HL-60 (cell line): Measurements from ENCODE around the gene PDE3A.

Experiments used
- DNase-seq, 2 experiments: peaks; one replicate each; pipeline ENCODE4 v3.0.0-alpha.2; 2010 to 2020; ENCODE audit warnings: low read depth in 1 of 2, low spot score in 1 of 2
- H3K27ac ChIP-seq: fragments of 250-450 bp; sonication (Bioruptor Pico); replicated peaks from 2 replicates; pipeline ENCODE4 v1.5.1; 2020; ENCODE audit warnings: mild to moderate bottlenecking, moderate library complexity
- H3K27me3 ChIP-seq: fragments of 250-450 bp; sonication (Bioruptor Pico); 2 replicates; pipeline ENCODE4 v1.5.1; 2021; ENCODE audit warnings: mild to moderate bottlenecking, moderate library complexity; ENCODE audit not compliant: insufficient read depth, poor library complexity, severe bottlenecking
- H3K4me3 ChIP-seq: replicated peaks from 2 replicates; pipeline ENCODE4 v1.5.1; 2011; ENCODE audit warnings: mild to moderate bottlenecking, control low read depth, low read length; ENCODE audit not compliant: insufficient read depth
- GABPA ChIP-seq: IDR thresholded peaks from 2 replicates; pipeline ENCODE4 v1.6.1; 2012; ENCODE audit warnings: low read depth
- POLR2AphosphoS5 ChIP-seq: IDR thresholded peaks from 2 replicates; pipeline ENCODE4 v1.6.1; 2012; ENCODE audit warnings: low read depth
- REST ChIP-seq: IDR thresholded peaks from 2 replicates; pipeline ENCODE4 v1.6.1; 2012; ENCODE audit warnings: low read depth; ENCODE audit not compliant: insufficient replicate concordance
- SPI1 ChIP-seq: IDR thresholded peaks from 2 replicates; pipeline ENCODE4 v1.6.1; 2012; ENCODE audit warnings: low read depth, mild to moderate bottlenecking, borderline replicate concordance
- TF ChIP-seq, protein P1 (sequence below): IDR thresholded peaks from one replicate; pipeline ENCODE4 v1.5.1; 2011; ENCODE audit warnings: low read length, control low read depth, inconsistent platforms; ENCODE audit not compliant: insufficient read depth

Gene PDE3A

GRCh38 chr12:20350026-20350425, 18.3 kb upstream of the PDE3A start:
- Histone ChIP-seq H3K4me3 (no peak overlapping the region), H3K27ac (no peak overlapping the region), H3K27me3 (no peaks in the 10 kb centered on the region)
- TF ChIP-seq, protein P1, sequence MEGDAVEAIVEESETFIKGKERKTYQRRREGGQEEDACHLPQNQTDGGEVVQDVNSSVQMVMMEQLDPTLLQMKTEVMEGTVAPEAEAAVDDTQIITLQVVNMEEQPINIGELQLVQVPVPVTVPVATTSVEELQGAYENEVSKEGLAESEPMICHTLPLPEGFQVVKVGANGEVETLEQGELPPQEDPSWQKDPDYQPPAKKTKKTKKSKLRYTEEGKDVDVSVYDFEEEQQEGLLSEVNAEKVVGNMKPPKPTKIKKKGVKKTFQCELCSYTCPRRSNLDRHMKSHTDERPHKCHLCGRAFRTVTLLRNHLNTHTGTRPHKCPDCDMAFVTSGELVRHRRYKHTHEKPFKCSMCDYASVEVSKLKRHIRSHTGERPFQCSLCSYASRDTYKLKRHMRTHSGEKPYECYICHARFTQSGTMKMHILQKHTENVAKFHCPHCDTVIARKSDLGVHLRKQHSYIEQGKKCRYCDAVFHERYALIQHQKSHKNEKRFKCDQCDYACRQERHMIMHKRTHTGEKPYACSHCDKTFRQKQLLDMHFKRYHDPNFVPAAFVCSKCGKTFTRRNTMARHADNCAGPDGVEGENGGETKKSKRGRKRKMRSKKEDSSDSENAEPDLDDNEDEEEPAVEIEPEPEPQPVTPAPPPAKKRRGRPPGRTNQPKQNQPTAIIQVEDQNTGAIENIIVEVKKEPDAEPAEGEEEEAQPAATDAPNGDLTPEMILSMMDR = no peak
- TF ChIP-seq GABPA = no peak
- TF ChIP-seq POLR2AphosphoS5 = no peak
- no peak for TF ChIP-seq REST
- no peak for TF ChIP-seq SPI1
- DNase-seq = no peak

DNA sequence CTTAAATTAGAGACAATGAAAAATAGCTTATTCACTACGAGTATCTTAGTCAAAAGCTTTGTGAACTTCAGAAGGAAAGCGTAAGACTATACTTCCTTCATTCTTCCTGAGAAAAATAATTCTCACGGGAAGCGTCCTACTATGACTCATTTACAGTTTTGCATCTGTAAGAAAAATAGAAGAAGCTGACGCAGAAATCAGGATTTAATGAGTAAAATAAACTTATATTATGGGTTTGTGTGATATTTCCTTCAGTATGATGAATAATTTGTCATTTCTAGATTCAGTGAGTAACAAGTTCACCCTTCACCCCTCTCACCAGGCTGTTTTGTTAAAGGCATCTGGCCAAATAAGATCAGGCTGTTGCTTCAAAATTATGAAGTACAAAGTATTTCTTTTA, 17.8 kb upstream of the PDE3A start:
- Histone ChIP-seq H3K27ac (no peak overlapping the region), H3K4me3 (no peak overlapping the region), H3K27me3 (no peaks in the 10 kb centered on the region)
- no peak for DNase-seq
- no peak for TF ChIP-seq SPI1
- TF ChIP-seq POLR2AphosphoS5 = no peak
- TF ChIP-seq, protein P1 = no peak
- TF ChIP-seq REST = no peak
- no peak for TF ChIP-seq GABPA

GRCh38 chr12:20351406-20351805, 16.9 kb upstream of the PDE3A start:
- no peak overlapping the region for H3K27ac ChIP-seq
- H3K4me3 ChIP-seq = no peak overlapping the region
- TF ChIP-seq POLR2AphosphoS5 = no peak
- TF ChIP-seq GABPA = no peak
- TF ChIP-seq, protein P1 = no peak
- TF ChIP-seq SPI1 = no peak
- TF ChIP-seq REST = no peak
- DNase-seq = no peak
- no peaks in the 10 kb centered on the region for H3K27me3 ChIP-seq
